Measurements from ENCODE around the gene DRAM2. TPM values are rescaled to one million over a fixed set of nuclear protein-coding genes. Genes with fewer than 3 reads are reported as not detected.

Gene DRAM2
- total and polyA plus RNA-seq, 12 donors = 21.2 to 126 (median 50.8) TPM

GRCh38 chr1:111182052-111182451, 42.2 kb upstream of the DRAM2 start:
- intact Hi-C loops (cut with DNase I) = no loop called here
- no peak for DNase-seq

GRCh38 chr1:111179968-111180533, 40.2 kb upstream of the DRAM2 start:
- intact Hi-C loops (cut with DNase I) = no loop called here
- no peak overlapping the region for H3K4me3 ChIP-seq
- H3K4me1 ChIP-seq (replicated peaks in 1 of 2) = no peaks in the 10 kb centered on the region
- no peaks in the 10 kb centered on the region for H3K9me3 ChIP-seq (replicated peaks in 1 of 3)
- H3K27me3 ChIP-seq = no peaks in the 10 kb centered on the region
- TF ChIP-seq CTCF (IDR thresholded peaks at IDR 0.05) = no peak
- no peak for TF ChIP-seq POLR2A (IDR thresholded peaks at IDR 0.05)
- no peak for DNase-seq
- no peak overlapping the region for H3K27ac ChIP-seq
- peaks cover 0 to 30% of the 10 kb centered on the region in 2 donors for H3K36me3 ChIP-seq (replicated peaks in 1 of 2)

More at GRCh38 chr1:111182052-111182451, 42.2 kb upstream of the DRAM2 start:
- no peak overlapping the region for H3K4me3 ChIP-seq
- no peak for TF ChIP-seq POLR2A (IDR thresholded peaks at IDR 0.05)
- TF ChIP-seq CTCF (IDR thresholded peaks at IDR 0.05) = no peak
- H3K9me3 ChIP-seq (replicated peaks in 1 of 3) = no peaks in the 10 kb centered on the region
- H3K4me1 ChIP-seq (replicated peaks in 1 of 2) = no peaks in the 10 kb centered on the region
- 94 to 98% (median 96%) methylated on average over 2 of the region's 2 CpGs for WGBS, 4 donors
- H3K27ac ChIP-seq = no peak overlapping the region
- H3K27me3 ChIP-seq = no peaks in the 10 kb centered on the region
- H3K36me3 ChIP-seq (replicated peaks in 1 of 2) = peaks cover 0 to 36% of the 10 kb centered on the region in 2 donors

- intact Hi-C loops (cut with DNase I) = no loop called here
- no peaks in the 10 kb centered on the region for H3K4me1 ChIP-seq (replicated peaks in 1 of 2)
- H3K4me3 ChIP-seq = no peak overlapping the region
- peaks cover 0 to 6% of the 10 kb centered on the region in 2 donors for H3K36me3 ChIP-seq (replicated peaks in 1 of 2)
- no peaks in the 10 kb centered on the region for H3K9me3 ChIP-seq (replicated peaks in 1 of 3)
- WGBS, 4 donors = 71 to 91% (median 75%) methylated on average over 1 of the region's 1 CpG
- no peaks in the 10 kb centered on the region for H3K27me3 ChIP-seq
- H3K27ac ChIP-seq = no peak overlapping the region
- no peak for TF ChIP-seq CTCF (IDR thresholded peaks at IDR 0.05)
- TF ChIP-seq POLR2A (IDR thresholded peaks at IDR 0.05) = no peak
- no peak for DNase-seq
These were observed 36.8 kb upstream of the DRAM2 start for GRCh38 chr1:111176678-111177077.

GRCh38 chr1:111175349-111175748, 35.5 kb upstream of the DRAM2 start:
- no peak for DNase-seq
- WGBS, 4 donors = 91 to 95% (median 93%) methylated on average over 3 of the region's 3 CpGs
- intact Hi-C loops (cut with DNase I) = no loop called here
- Histone ChIP-seq H3K4me1 (replicated peaks in 1 of 2) (no peaks in the 10 kb centered on the region), H3K27ac (no peak overlapping the region), H3K9me3 (replicated peaks in 1 of 3) (no peaks in the 10 kb centered on the region), H3K4me3 (no peak overlapping the region), H3K27me3 (no peaks in the 10 kb centered on the region), H3K36me3 (replicated peaks in 1 of 2) (peaks cover 0 to 6% of the 10 kb centered on the region in 2 donors)
- no peak for TF ChIP-seq CTCF (IDR thresholded peaks at IDR 0.05)
- no peak for TF ChIP-seq POLR2A (IDR thresholded peaks at IDR 0.05)
